GM12873 (cell line): Measurements from ENCODE around the gene HIPK4.

ENCODE experiments used
- TF ChIP-seq, protein P1 (sequence below): IDR thresholded peaks from 2 replicates; pipeline ENCODE4 v1.5.1; 2012; ENCODE audit warnings: low read depth, mild to moderate bottlenecking, moderate library complexity, low read length, control low read depth; ENCODE audit not compliant: insufficient read depth; ENCODE audit errors: missing control alignments

The HIPK4 gene

DNA sequence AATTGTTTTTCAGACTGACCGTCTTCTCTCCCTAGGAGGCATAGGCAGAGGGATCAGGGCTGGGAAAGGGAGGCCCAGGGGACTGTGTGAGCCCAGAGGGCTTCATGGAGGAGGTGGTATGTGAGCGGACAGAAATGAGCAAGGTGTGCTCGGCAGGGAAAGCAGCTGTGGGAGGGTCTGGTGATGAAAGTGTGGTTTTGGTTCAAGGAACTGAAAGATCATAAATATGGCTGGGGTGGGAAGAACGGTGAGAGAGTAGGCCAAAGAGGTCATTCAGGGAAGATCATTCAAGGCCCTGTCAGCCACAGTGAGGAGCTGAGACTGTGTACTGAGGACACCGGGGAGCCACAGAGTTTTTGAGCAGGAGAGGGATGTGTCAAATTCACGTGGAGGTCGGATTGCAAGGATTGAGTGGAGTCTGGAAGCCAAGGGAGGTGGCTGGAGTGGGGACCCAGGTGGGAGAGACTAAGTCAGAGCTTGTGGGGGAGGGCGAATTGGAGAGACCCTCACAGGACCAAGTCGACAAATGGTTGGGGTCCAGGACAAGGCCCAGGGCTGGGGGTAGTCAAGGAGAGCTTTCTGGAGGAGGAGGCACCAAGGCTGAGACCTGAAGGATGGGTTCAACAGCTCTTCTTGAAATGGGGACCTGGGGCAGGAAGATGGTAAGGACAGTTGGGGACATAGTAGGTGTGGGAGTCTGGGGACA lies 33.9 kb downstream of the HIPK4 start:
- TF ChIP-seq, protein P1, sequence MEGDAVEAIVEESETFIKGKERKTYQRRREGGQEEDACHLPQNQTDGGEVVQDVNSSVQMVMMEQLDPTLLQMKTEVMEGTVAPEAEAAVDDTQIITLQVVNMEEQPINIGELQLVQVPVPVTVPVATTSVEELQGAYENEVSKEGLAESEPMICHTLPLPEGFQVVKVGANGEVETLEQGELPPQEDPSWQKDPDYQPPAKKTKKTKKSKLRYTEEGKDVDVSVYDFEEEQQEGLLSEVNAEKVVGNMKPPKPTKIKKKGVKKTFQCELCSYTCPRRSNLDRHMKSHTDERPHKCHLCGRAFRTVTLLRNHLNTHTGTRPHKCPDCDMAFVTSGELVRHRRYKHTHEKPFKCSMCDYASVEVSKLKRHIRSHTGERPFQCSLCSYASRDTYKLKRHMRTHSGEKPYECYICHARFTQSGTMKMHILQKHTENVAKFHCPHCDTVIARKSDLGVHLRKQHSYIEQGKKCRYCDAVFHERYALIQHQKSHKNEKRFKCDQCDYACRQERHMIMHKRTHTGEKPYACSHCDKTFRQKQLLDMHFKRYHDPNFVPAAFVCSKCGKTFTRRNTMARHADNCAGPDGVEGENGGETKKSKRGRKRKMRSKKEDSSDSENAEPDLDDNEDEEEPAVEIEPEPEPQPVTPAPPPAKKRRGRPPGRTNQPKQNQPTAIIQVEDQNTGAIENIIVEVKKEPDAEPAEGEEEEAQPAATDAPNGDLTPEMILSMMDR, result no peak

- TF ChIP-seq, protein P1, result no peak
Measured at GRCh38 chr19:40348961-40349507, 40.9 kb downstream of the HIPK4 start.

DNA sequence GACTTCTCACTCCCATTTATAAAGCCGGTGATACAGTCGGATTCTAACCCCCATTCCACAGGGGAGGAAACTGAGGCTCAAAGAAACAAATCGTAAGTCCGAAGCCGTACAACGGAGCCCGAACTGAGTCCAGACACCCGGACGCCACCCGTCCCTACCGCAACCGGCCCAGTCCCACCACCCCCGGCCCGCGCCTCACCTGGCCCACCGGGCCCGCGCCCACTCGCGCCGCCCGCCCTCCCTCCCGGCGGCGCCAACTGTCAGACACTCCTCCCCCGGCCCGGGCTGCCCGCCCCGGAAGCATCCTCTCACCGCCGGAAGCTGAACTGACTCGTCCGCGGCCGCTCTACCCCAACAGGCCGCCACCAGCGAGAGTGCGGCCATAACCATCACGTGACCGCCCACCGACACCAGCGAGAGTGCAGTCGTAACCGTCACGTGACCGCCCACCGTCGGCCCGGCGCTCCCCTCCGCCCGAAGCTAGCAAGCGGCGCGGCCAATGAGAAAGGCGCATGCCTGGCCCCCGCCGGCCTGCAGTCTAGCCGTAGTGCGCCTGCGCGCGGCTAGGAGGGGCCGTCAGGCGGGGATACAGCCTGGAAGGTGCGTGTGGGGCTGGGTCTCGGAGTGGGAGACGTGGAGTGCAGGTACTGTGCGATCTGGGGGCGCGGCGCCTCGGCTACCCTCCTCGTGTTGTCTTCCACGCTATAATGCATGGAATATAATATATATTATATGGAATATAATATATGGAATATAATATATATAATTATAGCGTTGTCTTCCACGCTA lies 41.7 kb downstream of the HIPK4 start, which contains the start of the genes C19orf47 and PLD3:
Gene C19orf47 (minus strand): TSS at position 273 of the 789 bp plus-strand sequence. CDS start 6,540 bp downstream, outside the sequence.
Gene PLD3 (plus strand): TSS at position 571 of the 789 bp plus-strand sequence. CDS start 17,789 bp downstream, outside the sequence.
- TF ChIP-seq, protein P1, result no peak

DNA sequence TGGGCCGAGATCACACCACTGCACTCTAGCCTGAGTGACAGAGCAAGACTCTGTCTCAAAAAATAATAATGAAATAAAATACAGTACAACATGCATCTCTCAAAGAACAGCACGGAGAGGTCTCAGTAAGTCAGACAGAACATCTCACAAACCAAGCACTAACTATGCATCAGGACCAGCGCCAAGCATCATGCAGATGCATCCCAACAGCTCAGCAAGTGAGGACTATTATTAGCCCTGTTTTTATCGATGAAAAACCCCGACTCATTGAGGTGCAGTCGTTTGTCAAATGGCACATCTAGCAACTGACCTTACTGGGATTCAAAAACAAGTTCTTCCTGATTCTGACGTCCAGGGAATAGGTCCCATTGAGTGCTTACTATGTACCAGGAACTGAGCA lies 45.6 kb downstream of the HIPK4 start:
- TF ChIP-seq, protein P1, result no peak

GRCh38 chr19:40342644-40343311 lies 47.2 kb downstream of the HIPK4 start:
- TF ChIP-seq, protein P1, result no peak

GRCh38 chr19:40341601-40342482 lies 48.1 kb downstream of the HIPK4 start:
- TF ChIP-seq, protein P1, result no peak
